Hair follicle dermal papilla cell (primary cell): ENCODE results near the gene FUZ. TPM values are rescaled to one million over a fixed set of nuclear protein-coding genes. Genes with fewer than 3 reads are reported as not detected.

Experiments
- small RNA-seq: library from RNA; depleted of rRNA; stranded (forward); fragments of <200 nt; gene quantifications from one replicate; pipeline ENCODE3, GENCODE V24; 2012
- total RNA-seq: library from RNA; depleted of rRNA; stranded (reverse); fragments of >200 nt; gene quantifications from 2 replicates; pipeline ENCODE4 v1.2.3, GENCODE V29; 2012

Gene FUZ
- 21.3 and 22.1 TPM in 2 replicates for total RNA-seq

GRCh38 chr19:49812997-49813861 is at the start of gene FUZ:
Gene FUZ, minus strand, starts transcription at chr19:49813292. Its CDS starts 186 bp downstream, at chr19:49813106.

GRCh38 chr19:49850487-49851342 is 37.6 kb upstream of the FUZ start, which contains the start of gene PTOV1:
Gene PTOV1, plus strand, starts transcription at chr19:49851159.

GRCh38 chr19:49817964-49818648 is 5.0 kb upstream of the FUZ start, which contains the start of gene MED25:
Gene MED25, plus strand, starts transcription at chr19:49818289. Its CDS starts 53 bp downstream, at chr19:49818342.

GRCh38 chr19:49766930-49767299 is 46.2 kb downstream of the FUZ start, which contains the start of gene AP2A1:
Gene AP2A1, plus strand, starts transcription at chr19:49767001. Its CDS starts 133 bp downstream, at chr19:49767134.

GRCh38 chr19:49763230-49763629 is 49.9 kb downstream of the FUZ start, which contains the start of gene TSKS:
Gene TSKS, minus strand, starts transcription at chr19:49763306. Its CDS starts 59 bp downstream, at chr19:49763247.

Small RNA genes lying within 50 kb of the gene (small RNA-seq; reads per million reads assigned to genes)
- not detected for gene MIR4749
- gene MIR6799 = not detected
- gene RNU6-841P = 0.22 reads per million

Other genes with a start within 250 kb of the FUZ start
- 46.8 and 50.1 TPM in 2 replicates for gene NOSIP, start 232.7 kb downstream of the FUZ start, total RNA-seq
- 2.2 TPM in 1 of 2 replicates, not detected in the other for gene PRRG2, start 232.0 kb downstream of the FUZ start, total RNA-seq
- gene PRR12, start 222.1 kb downstream of the FUZ start, total RNA-seq = 3.9 and 4.4 TPM in 2 replicates
- 36.7 and 55.3 TPM in 2 replicates for gene RRAS, start 173.1 kb downstream of the FUZ start, total RNA-seq
- 21.7 and 23.8 TPM in 2 replicates for gene SCAF1, start 171.1 kb downstream of the FUZ start, total RNA-seq
- gene IRF3, start 147.4 kb downstream of the FUZ start, total RNA-seq = 32.3 and 32.8 TPM in 2 replicates
- 2.9 and 8.1 TPM in 2 replicates for gene BCL2L12, start 147.4 kb downstream of the FUZ start, total RNA-seq
- 186 and 192 TPM in 2 replicates for gene PRMT1, start 136.0 kb downstream of the FUZ start, total RNA-seq
- 0.36 and 1.1 TPM in 2 replicates for gene ADM5, start 123.7 kb downstream of the FUZ start, total RNA-seq
- 18.2 and 20.4 TPM in 2 replicates for gene CPT1C, start 122.2 kb downstream of the FUZ start, total RNA-seq
- not detected in 2 replicates for gene TSKS, start 50.0 kb downstream of the FUZ start, total RNA-seq
- 112 and 115 TPM in 2 replicates for gene AP2A1, start 46.3 kb downstream of the FUZ start, total RNA-seq
- gene MED25, start 5.0 kb upstream of the FUZ start, total RNA-seq = 24.2 and 25.6 TPM in 2 replicates
- 51.1 and 56.5 TPM in 2 replicates for gene PTOV1, start 37.9 kb upstream of the FUZ start, total RNA-seq
- 50.0 and 52.1 TPM in 2 replicates for gene PNKP, start 54.3 kb upstream of the FUZ start, total RNA-seq
- 18.2 and 19.7 TPM in 2 replicates for gene AKT1S1, start 64.1 kb upstream of the FUZ start, total RNA-seq
- gene TBC1D17, start 64.4 kb upstream of the FUZ start, total RNA-seq = 30.2 and 33.3 TPM in 2 replicates
- gene IL4I1, start 83.6 kb upstream of the FUZ start, total RNA-seq = 0.24 and 1.1 TPM in 2 replicates
- gene ATF5, start 115.9 kb upstream of the FUZ start, total RNA-seq = 8.1 and 9.2 TPM in 2 replicates
- 41.3 and 42.2 TPM in 2 replicates for gene NUP62, start 116.2 kb upstream of the FUZ start, total RNA-seq
- gene SIGLEC11, start 147.9 kb upstream of the FUZ start, total RNA-seq = not detected in 2 replicates
- 26.9 and 27.6 TPM in 2 replicates for gene VRK3, start 212.1 kb upstream of the FUZ start, total RNA-seq
- gene ZNF473, start 212.7 kb upstream of the FUZ start, total RNA-seq = 7.7 and 9.2 TPM in 2 replicates